Smooth muscle cell (in vitro differentiated cells): ENCODE results near the gene PICK1. TPM values are rescaled to one million over a fixed set of nuclear protein-coding genes. Genes with fewer than 3 reads are reported as not detected.

Experiments used
- DNase-seq: peaks from one replicate; lab custom pipeline; 2025; ENCODE audit not compliant: unreplicated experiment; lab: John Stamatoyannopoulos, UW
- H2AFZ ChIP-seq: fragments of 200-600 bp; sonication (generic); 2 replicates; pipeline ENCODE4 v1.6.0; 2016; ENCODE audit warnings: antibody characterized with exemption, low read depth, mild to moderate bottlenecking
- H3F3A ChIP-seq: fragments of 200-600 bp; sonication (generic); 2 replicates; pipeline ENCODE4 v1.6.0; 2017; ENCODE audit warnings: antibody characterized with exemption, low read depth
- H3K27ac ChIP-seq: fragments of 200-600 bp; sonication (generic); 2 replicates; pipeline ENCODE4 v1.5.1; 2016; ENCODE audit warnings: low read depth, mild to moderate bottlenecking
- H3K27me3 ChIP-seq: fragments of 200-600 bp; sonication (generic); 2 replicates; pipeline ENCODE4 v1.6.1; 2016; ENCODE audit warnings: low read depth, mild to moderate bottlenecking
- H3K36me3 ChIP-seq: fragments of 200-600 bp; sonication (generic); 2 replicates; pipeline ENCODE4 v1.5.1; 2016; ENCODE audit warnings: low read depth
- H3K4me1 ChIP-seq: fragments of 200-600 bp; sonication (generic); 2 replicates; pipeline ENCODE4 v1.5.1; 2016; ENCODE audit warnings: low read depth
- H3K4me2 ChIP-seq: fragments of 200-600 bp; sonication (generic); 2 replicates; pipeline ENCODE4 v1.6.0; 2016; ENCODE audit warnings: mild to moderate bottlenecking
- H3K4me3 ChIP-seq: fragments of 200-600 bp; sonication (generic); 2 replicates; pipeline ENCODE4 v1.5.1; 2016; ENCODE audit warnings: mild to moderate bottlenecking
- H3K79me2 ChIP-seq: fragments of 200-600 bp; sonication (generic); 2 replicates; pipeline ENCODE4 v1.6.0; 2016; ENCODE audit warnings: low read depth, mild to moderate bottlenecking
- H3K9ac ChIP-seq: fragments of 200-600 bp; sonication (generic); 2 replicates; pipeline ENCODE4 v1.6.0; 2016; ENCODE audit warnings: low read depth
- H3K9me3 ChIP-seq: fragments of 200-600 bp; sonication (generic); replicated peaks from 2 replicates; pipeline ENCODE4 v1.5.1; 2016; ENCODE audit warnings: low read depth
- H4K20me1 ChIP-seq: fragments of 200-600 bp; sonication (generic); 2 replicates; pipeline ENCODE4 v1.6.0; 2016; ENCODE audit warnings: low read depth
- CTCF ChIP-seq: fragments of 200-600 bp; sonication (generic); IDR thresholded peaks from 2 replicates; pipeline ENCODE4 v1.5.1; 2017; ENCODE audit warnings: borderline replicate concordance, mild to moderate bottlenecking, antibody characterized with exemption; ENCODE audit not compliant: insufficient read depth, poor library complexity, severe bottlenecking
- WGBS: methylation state at CpG from one replicate; pipeline ENCODE4 v1.1.7; 2016; ENCODE audit warnings: low lambda C conversion rate; 5-methylcytosine and 5-hydroxymethylcytosine counted together
- polyA plus RNA-seq: library from polyadenylated mRNA; unstranded; fragments of >200 nt; fragmentation: Nextera tagmentation; extraction: Ambion mirVana; gene quantifications from 2 replicates; pipeline ENCODE4 v1.2.1, GENCODE V29; 2016
- total RNA-seq: library from RNA; depleted of rRNA; stranded (reverse); fragments of >200 nt; gene quantifications from 2 replicates; pipeline ENCODE4 v1.2.3, GENCODE V29; 2014

Gene PICK1
- total and polyA plus RNA-seq, 2 experiments from 2014 or later: 8.8 to 17.5 TPM

GRCh38 chr22:38097557-38098409 lies 40.6 kb downstream of the PICK1 start:
- H3F3A ChIP-seq: no peaks in the 10 kb centered on the region
- peak overlapping the region; percentile 62 for H3K27ac ChIP-seq
- H3K36me3 ChIP-seq: no peaks in the 10 kb centered on the region
- H3K9me3 ChIP-seq: no peaks in the 10 kb centered on the region
- peak overlapping the region; percentile 13 for H3K4me2 ChIP-seq
- DNase-seq: no peak
- 15% methylated on average over 26 of the region's 32 CpGs for WGBS
- TF ChIP-seq CTCF: peak; percentile 58
- no peaks in the 10 kb centered on the region for H3K4me1 ChIP-seq
- H3K9ac ChIP-seq: no peak overlapping the region
- no peaks in the 10 kb centered on the region for H3K27me3 ChIP-seq
- H3K79me2 ChIP-seq: no peaks in the 10 kb centered on the region
- H4K20me1 ChIP-seq: no peaks in the 10 kb centered on the region
- H2AFZ ChIP-seq: no peak overlapping the region
- H3K4me3 ChIP-seq: no peak overlapping the region

GRCh38 chr22:38098410-38099249 lies 41.4 kb downstream of the PICK1 start:
- Histone ChIP-seq H3K9me3 (no peaks in the 10 kb centered on the region), H3K27ac (peak overlapping the region; percentile 62), H3K4me3 (no peak overlapping the region), H3K4me1 (no peaks in the 10 kb centered on the region), H3F3A (no peaks in the 10 kb centered on the region), H3K79me2 (no peaks in the 10 kb centered on the region), H3K27me3 (no peaks in the 10 kb centered on the region), H3K36me3 (no peaks in the 10 kb centered on the region), H4K20me1 (no peaks in the 10 kb centered on the region), H3K4me2 (peak overlapping the region; percentile 13), H2AFZ (peak overlapping the region; percentile 5), H3K9ac (no peak overlapping the region)
- no peak for TF ChIP-seq CTCF
- WGBS: 53% methylated on average over 8 of the region's 9 CpGs
- DNase-seq: no peak

- 81% methylated on average over 8 of the region's 8 CpGs for WGBS
- no peak for TF ChIP-seq CTCF
- H3K4me1 ChIP-seq: no peaks in the 10 kb centered on the region
Measured at GRCh38 chr22:38103641-38104040, 46.4 kb downstream of the PICK1 start.

More at GRCh38 chr22:38103641-38104040, 46.4 kb downstream of the PICK1 start:
- Histone ChIP-seq H3K79me2 (no peaks in the 10 kb centered on the region), H3K9me3 (no peaks in the 10 kb centered on the region), H3K36me3 (no peaks in the 10 kb centered on the region), H3K27ac (no peak overlapping the region), H3K4me2 (no peak overlapping the region), H3K9ac (no peak overlapping the region), H3K27me3 (no peaks in the 10 kb centered on the region), H2AFZ (no peak overlapping the region), H4K20me1 (no peaks in the 10 kb centered on the region), H3F3A (no peaks in the 10 kb centered on the region), H3K4me3 (no peak overlapping the region)
- no peak for DNase-seq
